ENCODE results near the gene GRAP2.

DNA sequence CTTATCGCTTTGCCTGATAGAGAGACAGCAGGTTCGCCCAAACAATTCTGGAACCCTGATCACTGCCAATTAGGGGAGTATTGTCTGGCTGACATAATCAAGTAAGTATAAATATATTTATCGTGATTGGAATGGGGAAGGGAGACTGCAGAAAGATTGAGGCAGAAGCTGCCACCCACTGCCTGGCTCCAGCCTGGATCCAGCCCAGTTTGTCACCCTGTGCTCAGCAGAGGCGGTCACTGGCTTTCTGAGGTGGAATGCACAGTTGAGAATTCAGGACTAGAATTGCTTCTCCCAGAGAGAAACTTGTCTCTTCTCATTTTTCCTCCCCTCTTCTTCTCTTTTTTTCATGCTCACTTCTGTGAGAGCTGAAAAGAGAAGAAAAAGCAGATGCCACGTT, 25.9 kb downstream of the GRAP2 start:
- TF ChIP-seq, protein P1, sequence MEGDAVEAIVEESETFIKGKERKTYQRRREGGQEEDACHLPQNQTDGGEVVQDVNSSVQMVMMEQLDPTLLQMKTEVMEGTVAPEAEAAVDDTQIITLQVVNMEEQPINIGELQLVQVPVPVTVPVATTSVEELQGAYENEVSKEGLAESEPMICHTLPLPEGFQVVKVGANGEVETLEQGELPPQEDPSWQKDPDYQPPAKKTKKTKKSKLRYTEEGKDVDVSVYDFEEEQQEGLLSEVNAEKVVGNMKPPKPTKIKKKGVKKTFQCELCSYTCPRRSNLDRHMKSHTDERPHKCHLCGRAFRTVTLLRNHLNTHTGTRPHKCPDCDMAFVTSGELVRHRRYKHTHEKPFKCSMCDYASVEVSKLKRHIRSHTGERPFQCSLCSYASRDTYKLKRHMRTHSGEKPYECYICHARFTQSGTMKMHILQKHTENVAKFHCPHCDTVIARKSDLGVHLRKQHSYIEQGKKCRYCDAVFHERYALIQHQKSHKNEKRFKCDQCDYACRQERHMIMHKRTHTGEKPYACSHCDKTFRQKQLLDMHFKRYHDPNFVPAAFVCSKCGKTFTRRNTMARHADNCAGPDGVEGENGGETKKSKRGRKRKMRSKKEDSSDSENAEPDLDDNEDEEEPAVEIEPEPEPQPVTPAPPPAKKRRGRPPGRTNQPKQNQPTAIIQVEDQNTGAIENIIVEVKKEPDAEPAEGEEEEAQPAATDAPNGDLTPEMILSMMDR (IDR thresholded peaks at IDR 0.05) = no peak
- no peak for TF ChIP-seq POLR2A (IDR thresholded peaks at IDR 0.05)
